Adrenal gland (tissue), 12 donors: ENCODE results near the gene BAK1. TPM values are rescaled to one million over a fixed set of nuclear protein-coding genes. Genes with fewer than 3 reads are reported as not detected.
A peak's percentile ranks its signal among the peaks of the same experiment; 100 is the strongest.
"Not testable (repeated sequence)": the region's sequence is repeated elsewhere in the genome, so short reads cannot be mapped to it uniquely, and the experiment has no call there.

Experiments
- DNase-seq, 7 donors: peaks; one replicate each; pipeline ENCODE4 v3.0.0-alpha.2; 2019 to 2020
- H3K27ac ChIP-seq, 5 donors: fragments of 200-600 bp; sonication (generic) in 4 of 5; 1 replicate in 3 of 5; 2 replicates in 2 of 5; pipeline versions ENCODE4 v1.5.1 to v1.8.0; 2016 to 2020; ENCODE audit warnings: mild to moderate bottlenecking in 1 of 5
- H3K27me3 ChIP-seq: fragments of 200-600 bp; 2 replicates; pipeline ENCODE4 v1.8.0; 2021
- H3K36me3 ChIP-seq, 2 donors: fragments of 200-600 bp; replicated peaks in 1 of 2; 1 replicate in 1 of 2; 2 replicates in 1 of 2; pipeline versions ENCODE4 v1.5.1 to v1.8.0; 2018 to 2022
- H3K4me1 ChIP-seq, 2 donors: fragments of 200-600 bp; replicated peaks in 1 of 2; 1 replicate in 1 of 2; 2 replicates in 1 of 2; pipeline versions ENCODE4 v1.5.1 to v1.8.0; 2018 to 2021
- H3K4me3 ChIP-seq, 4 donors: fragments of 200-600 bp; sonication (generic) in 3 of 4; one replicate each; pipeline ENCODE4 v1.5.1; 2016 to 2018
- H3K9me3 ChIP-seq, 3 donors: fragments of 200-600 bp; sonication (generic) in 1 of 3; replicated peaks in 1 of 3; 1 replicate in 2 of 3; 2 replicates in 1 of 3; pipeline versions ENCODE4 v1.5.1 to v1.8.0; 2016 to 2021
- CTCF ChIP-seq, 6 experiments: fragments of 450-650 bp in 4 of 6; fragments of 200-600 bp in 2 of 6; sonication (generic) in 1 of 6; IDR thresholded peaks; 1 replicate in 5 of 6; 2 replicates in 1 of 6; pipeline versions ENCODE4 v1.5.1 to v1.8.0; 2016 to 2021; ENCODE audit warnings: antibody characterized with exemption in 6 of 6, mild to moderate bottlenecking in 2 of 6, moderate library complexity in 1 of 6
- POLR2A ChIP-seq, 2 donors: fragments of 450-650 bp; IDR thresholded peaks; one replicate each; pipeline ENCODE4 v1.6.1; 2017; ENCODE audit warnings: antibody characterized with exemption in 2 of 2, mild to moderate bottlenecking in 2 of 2, moderate library complexity in 1 of 2
- WGBS, 4 donors: extraction: QIAGEN DNeasy Blood & Tissue Kit in 2 of 4; methylation state at CpG; one replicate each; pipeline versions ENCODE4 v1.1.5 to v1.1.7; 2013 to 2017; 5-methylcytosine and 5-hydroxymethylcytosine counted together
- intact Hi-C, 2 donors: fragments of 100-400 bp; cut with DNase I; formaldehyde crosslinking; loops; one replicate each; pipeline versions ENCODE4 v1.14.1 to v1.15.0; 2022 to 2023
- polyA plus RNA-seq, 3 donors: library from polyadenylated mRNA; stranded (reverse); fragments of 200-250 nt in 2 of 3; fragments of 350-450 nt in 1 of 3; fragmentation: Illumina TruSeq in 1 of 3; extraction: RNeasy Lipid Tissue Mini Kit (QIAGEN cat#74804) in 1 of 3; gene quantifications; one replicate each; pipeline ENCODE4 v1.2.3, GENCODE V29; 2013 to 2014
- total RNA-seq, 9 donors: library from RNA; depleted of rRNA in 4 of 9; stranded (reverse); fragments of >200 nt in 4 of 9; fragments of 120-200 nt in 1 of 9; fragmentation: NEBNext Ultra II Directional in 1 of 9; extraction: Animal tissue kit (Norgen Biotek cat#: 25700) in 1 of 9; gene quantifications; one replicate each; pipeline versions ENCODE4 v1.1.0 to v1.2.4, GENCODE V29; 2013 to 2023
- donor health status: healthy with polysubstance abuse.
- donor health status: Bipolar disorder and iron deficiency.
- donor health status: DM: yes; HTN: yes; CAD: no.
- donor health status: DM: no; HTN: no; CAD: no.
- donor health status: DM: no; HTN: no; CAD: no.
- donor health status: DM: yes; HTN: yes; CAD: no.

BAK1 gene
- total and polyA plus RNA-seq, 12 donors: 9.7 to 51.9 (median 23.3) TPM

- H3K4me1 ChIP-seq: no peaks in the 10 kb centered on the region
- no peak overlapping the region for H3K4me3 ChIP-seq
- 92 to 95% (median 93%) methylated on average over 4 of the region's 4 CpGs for WGBS, 4 donors
- intact Hi-C loops: no loop called here
- no peak for TF ChIP-seq CTCF (IDR thresholded peaks at IDR 0.05)
- no peak for TF ChIP-seq POLR2A (IDR thresholded peaks at IDR 0.05)
- no peaks in the 10 kb centered on the region for H3K27me3 ChIP-seq
- H3K36me3 ChIP-seq: no peaks in the 10 kb centered on the region
- DNase-seq: no peak
- no peaks in the 10 kb centered on the region for H3K9me3 ChIP-seq
- H3K27ac ChIP-seq: no peak overlapping the region
These were observed 22.7 kb downstream of the BAK1 start for GRCh38 chr6:33557376-33557775.

- H3K36me3 ChIP-seq, H3K27me3 ChIP-seq, intact Hi-C loops, H3K9me3 ChIP-seq, H3K4me3 ChIP-seq, H3K27ac ChIP-seq, H3K4me1 ChIP-seq: not testable (repeated sequence)
- 48 to 60% (median 55%) methylated on average over 3 of the region's 3 CpGs for WGBS, 4 donors
- DNase-seq: peak in 6 of 7 donors; percentile 54 to 77 (median 74)
These were observed 27.2 kb downstream of the BAK1 start for GRCh38 chr6:33552883-33553282.

DNA sequence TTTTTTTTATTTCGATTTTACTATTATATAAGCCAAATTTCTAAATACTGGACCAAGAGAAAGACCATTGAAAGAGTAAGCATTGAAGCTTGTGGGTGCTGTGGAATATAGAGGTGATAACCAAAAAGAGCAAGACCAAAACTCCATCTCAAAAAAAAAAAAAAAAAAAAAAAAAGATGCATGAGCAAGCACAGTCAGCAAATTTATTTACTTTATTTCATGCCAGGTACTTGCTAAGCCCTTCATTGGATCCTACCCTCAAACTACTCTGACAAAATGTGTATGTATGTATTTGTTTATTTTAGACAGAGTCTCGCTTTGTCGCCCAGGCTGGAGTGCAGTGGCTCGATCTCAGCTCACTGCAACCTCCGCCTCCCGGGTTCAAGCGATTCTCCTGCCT lies 27.8 kb downstream of the BAK1 start:
- H3K27ac ChIP-seq: no peak overlapping the region
- TF ChIP-seq CTCF (IDR thresholded peaks at IDR 0.05): no peak
- TF ChIP-seq POLR2A (IDR thresholded peaks at IDR 0.05): no peak
- H3K4me1 ChIP-seq: no peaks in the 10 kb centered on the region
- no peaks in the 10 kb centered on the region for H3K27me3 ChIP-seq
- WGBS, 4 donors: 88 to 97% (median 92%) methylated on average over 7 of the region's 7 CpGs
- no peaks in the 10 kb centered on the region for H3K9me3 ChIP-seq
- no peak for DNase-seq
- no peaks in the 10 kb centered on the region for H3K36me3 ChIP-seq
- intact Hi-C loops: no loop called here
- H3K4me3 ChIP-seq: no peak overlapping the region

GRCh38 chr6:33551538-33551937 lies 28.5 kb downstream of the BAK1 start:
- intact Hi-C loops: no loop called here
- Histone ChIP-seq H3K27ac (no peak overlapping the region), H3K4me3 (no peak overlapping the region), H3K9me3 (no peaks in the 10 kb centered on the region), H3K27me3 (no peaks in the 10 kb centered on the region), H3K36me3 (no peaks in the 10 kb centered on the region), H3K4me1 (no peaks in the 10 kb centered on the region)
- no peak for TF ChIP-seq POLR2A (IDR thresholded peaks at IDR 0.05)
- no peak for TF ChIP-seq CTCF (IDR thresholded peaks at IDR 0.05)
- 65 to 85% (median 80%) methylated on average over 2 of the region's 2 CpGs for WGBS, 4 donors
- no peak for DNase-seq

DNA sequence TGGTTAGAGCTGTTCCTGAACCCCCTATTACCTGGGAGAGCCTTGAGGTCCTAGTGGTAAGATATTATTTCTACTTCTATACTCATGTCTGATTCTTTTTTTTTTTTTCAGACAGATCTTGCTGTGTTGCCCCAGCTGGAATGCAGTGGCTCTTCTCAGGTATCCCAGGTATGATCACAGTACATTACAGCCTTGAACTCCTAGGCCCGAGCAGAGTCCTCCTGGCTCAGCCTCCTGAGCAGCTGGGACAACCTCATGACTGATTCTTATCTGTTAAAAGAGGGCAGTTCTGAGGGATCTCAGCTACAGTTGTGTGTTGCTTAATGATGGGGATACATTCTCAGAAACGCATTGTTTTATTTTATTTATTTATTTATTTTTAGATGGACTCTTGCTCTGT lies 30.2 kb downstream of the BAK1 start:
- no peak for DNase-seq
- Histone ChIP-seq H3K4me3 (no peak overlapping the region), H3K4me1 (no peaks in the 10 kb centered on the region), H3K36me3 (no peaks in the 10 kb centered on the region), H3K27ac (no peak overlapping the region), H3K9me3 (no peaks in the 10 kb centered on the region), H3K27me3 (no peaks in the 10 kb centered on the region)
- TF ChIP-seq POLR2A (IDR thresholded peaks at IDR 0.05): no peak
- no peak for TF ChIP-seq CTCF (IDR thresholded peaks at IDR 0.05)
- intact Hi-C loops: no loop called here
- WGBS, 4 donors: 87 to 90% (median 90%) methylated on average over 2 of the region's 2 CpGs
